ENCODE data around the gene VENTX.

VENTX gene

DNA sequence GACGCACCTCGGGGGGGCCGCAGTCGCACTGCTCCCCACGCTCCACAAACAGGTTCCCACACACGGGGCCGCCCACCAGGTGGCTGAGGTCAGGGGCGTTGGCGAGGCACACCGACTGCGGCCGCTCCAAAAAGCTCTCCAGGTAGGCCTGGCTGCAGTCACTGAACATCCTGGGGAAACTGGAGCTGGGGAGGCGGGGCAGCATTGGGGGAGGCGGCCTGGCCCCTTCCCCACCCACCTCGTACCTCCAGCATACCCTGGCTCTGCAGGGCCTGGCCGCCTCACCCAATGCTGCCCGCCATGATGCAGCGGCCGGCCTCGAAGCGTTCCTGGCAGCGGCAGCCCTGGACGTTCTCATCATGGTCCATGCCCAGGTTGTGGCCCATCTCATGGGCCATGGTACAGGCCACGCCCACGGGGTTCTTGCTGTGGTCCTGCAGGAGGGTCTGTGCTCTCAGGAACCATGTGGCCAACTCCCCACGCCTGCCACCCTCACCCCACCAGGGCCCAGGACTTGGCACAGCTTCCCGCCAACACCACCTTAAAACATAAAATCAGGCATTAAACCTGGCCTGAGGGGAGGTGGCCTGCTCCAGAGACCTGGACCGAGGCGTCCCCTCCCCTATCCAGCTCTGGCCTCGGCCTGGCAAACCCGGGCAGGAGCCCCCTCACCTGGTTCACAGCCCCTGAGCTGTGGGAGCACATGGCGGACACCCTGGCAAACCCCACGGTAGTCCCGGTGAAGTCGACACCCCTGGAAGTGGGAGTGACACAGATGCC, 34.1 kb downstream of the VENTX start:
- no peak for DNase-seq (ENCODE audit: low read depth)

DNA sequence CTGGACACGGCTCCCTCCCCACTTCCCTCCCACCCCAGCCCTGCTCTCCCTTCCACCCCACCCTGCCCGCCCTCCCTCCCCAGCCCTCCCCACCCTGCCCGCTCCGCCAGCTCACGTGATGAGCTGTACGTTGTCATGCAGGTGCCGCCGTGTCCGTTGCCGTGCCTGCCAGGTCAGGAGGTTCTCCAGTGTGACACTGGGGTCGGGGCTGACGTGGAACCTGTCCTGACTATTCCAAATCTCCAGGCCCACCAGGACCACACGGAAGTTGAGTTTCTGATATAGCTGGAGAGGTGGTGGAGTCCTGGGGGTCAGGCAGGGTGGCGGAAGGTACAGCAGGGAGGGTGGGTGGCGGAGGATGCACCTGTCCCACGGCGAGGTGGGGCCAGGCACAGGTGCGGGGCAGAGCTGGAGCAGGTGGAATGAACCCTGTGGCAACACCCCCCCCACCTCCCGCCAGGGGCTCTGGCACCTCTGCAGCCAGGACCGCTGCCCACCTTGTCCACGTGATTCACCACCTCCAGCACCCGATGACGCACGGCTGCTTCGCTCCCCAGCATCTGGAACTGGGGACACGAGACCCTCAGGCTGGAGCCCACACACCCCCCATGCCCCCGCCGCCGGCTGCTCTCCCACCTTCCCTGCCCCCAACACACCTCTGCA, 34.8 kb downstream of the VENTX start:
- no peak for DNase-seq (ENCODE audit: low read depth)

DNA sequence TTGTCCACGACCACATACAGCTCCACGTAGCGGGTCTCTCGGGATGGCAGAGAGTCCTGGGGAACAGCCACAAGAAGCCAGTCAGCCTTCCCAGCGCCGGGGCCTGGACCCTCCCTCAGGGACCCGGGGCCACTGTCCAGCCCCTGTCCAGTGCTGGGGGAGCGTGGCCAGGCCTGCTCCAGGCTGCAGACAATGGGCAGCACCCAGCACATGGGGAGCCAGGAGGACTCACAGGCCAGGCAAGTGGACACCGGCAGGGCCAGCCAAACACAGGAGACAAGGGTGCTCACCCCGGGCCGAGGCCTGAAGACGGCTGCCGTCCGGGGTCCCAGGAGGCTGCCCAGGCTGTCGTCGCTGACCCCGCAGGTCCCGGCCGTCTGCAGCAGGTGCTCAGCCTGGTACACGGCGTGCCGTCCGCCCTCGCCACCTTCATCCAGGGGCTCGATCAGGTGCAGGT, 35.3 kb downstream of the VENTX start:
- no peak for DNase-seq (ENCODE audit: low read depth)

DNA sequence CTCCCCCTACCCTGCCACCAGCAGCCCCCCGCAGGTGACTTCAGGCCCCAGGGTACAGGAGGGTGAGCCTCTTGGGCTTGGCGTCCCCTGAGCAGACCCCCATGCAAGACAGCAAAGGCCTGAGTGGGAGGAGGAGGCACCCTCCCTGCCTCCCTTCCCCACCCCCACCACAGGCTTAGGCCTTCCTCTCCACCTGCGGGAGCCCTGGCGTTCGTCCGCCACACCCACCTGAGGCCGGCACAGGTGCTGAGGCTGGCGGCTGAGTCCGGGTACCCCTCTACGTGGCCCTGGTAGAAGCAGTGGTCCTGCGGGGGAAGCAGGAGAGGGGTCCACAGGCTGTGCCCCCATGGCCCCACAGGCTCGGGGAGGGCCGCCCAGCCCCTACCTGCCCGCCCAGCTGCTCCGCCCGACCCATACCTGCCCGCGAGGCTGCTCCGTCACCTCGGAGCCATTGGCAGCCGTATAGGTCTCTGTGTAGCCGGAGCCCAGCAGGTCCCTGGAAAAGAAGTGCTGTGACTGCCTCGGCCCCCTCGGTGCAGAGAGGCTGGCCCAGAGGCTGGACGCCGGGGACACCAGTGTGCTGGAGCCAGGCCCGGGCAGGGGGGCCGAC, 36.0 kb downstream of the VENTX start:
- no peak for DNase-seq (ENCODE audit: low read depth)

DNA sequence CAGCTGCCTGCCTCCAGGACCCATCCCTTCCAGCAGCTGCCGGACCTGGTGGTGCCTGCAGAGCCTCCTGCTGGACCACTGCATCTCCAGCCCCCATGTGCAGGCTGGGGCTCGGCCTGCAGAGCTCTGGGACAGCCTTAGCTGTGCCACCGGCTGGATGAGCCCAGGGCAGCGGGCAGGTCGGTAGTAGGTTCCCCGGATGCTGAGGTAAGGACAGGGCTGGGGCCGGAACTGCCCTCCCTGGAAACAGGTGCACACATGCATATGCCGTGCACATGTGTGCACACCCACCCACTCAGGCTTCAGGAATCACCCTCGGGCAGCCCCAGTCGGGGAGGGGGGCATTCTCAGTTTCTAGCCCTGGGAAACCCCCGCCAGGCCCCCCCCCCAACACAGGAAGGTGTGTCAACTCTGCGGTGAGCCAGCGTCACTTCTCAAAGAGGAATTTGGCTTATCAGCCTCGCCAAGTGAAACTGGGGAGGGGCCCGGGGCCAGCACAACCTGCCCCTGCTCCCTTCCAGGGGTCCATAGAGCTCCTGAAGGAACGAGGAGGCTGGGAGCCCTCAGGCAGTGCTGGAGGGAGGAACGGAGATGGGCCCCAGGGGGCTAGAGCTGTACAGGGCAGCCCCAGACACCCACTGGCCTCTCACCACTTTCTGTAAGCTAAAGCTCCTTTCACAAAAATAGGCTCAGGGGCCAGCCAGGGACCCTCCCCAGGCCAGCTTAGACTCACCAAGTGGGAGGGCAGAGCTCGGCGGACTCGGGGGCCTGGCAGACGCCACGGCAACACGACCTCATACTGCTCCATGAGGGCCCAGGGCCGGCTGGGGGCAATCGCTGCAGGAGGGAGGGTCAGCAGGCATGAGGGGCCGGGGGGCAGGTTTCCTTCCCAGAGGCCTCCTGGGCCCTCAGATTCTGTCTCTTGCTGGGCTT, 37.4 kb downstream of the VENTX start:
- peak; percentile 81 for DNase-seq (ENCODE audit: low read depth)

DNA sequence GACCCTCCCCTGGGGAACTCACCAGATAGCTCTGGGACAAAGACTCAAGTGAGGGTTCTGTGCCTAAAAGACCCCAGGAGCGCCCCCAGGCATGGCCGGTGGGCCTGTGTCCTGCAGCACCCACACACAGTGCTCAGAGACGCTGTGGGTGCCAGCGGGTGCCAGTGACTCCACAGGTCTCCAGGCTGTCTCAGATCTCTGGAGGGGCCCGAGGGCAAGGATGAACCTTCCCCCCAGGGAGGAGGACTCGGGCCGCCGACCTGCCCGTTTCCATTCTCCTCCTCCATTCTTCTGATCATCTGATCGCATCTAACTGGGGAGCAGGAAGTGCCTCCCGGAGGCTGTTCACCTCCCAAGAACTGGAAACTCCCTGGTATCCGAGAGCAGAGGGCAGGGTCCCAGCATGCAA, 38.0 kb downstream of the VENTX start:
- peak; percentile 56 for DNase-seq (ENCODE audit: low read depth)

DNA sequence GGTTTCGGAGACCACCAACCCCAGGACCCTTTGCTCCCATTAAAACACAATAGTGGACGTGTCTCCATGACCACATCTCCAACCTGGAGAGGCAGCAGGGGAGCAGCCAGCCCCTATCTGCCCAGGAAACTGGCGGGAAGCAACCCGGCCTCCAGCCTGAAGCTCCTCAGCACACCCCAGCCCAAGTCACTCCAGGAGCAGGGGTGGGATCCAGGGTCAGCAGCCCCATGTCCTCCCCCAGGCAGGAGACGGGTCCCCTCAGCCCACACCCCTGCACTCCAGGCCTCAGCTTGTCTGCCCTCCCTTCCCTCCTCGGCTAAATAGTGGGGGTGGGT, 38.4 kb downstream of the VENTX start:
- no peak for DNase-seq (ENCODE audit: low read depth)

DNA sequence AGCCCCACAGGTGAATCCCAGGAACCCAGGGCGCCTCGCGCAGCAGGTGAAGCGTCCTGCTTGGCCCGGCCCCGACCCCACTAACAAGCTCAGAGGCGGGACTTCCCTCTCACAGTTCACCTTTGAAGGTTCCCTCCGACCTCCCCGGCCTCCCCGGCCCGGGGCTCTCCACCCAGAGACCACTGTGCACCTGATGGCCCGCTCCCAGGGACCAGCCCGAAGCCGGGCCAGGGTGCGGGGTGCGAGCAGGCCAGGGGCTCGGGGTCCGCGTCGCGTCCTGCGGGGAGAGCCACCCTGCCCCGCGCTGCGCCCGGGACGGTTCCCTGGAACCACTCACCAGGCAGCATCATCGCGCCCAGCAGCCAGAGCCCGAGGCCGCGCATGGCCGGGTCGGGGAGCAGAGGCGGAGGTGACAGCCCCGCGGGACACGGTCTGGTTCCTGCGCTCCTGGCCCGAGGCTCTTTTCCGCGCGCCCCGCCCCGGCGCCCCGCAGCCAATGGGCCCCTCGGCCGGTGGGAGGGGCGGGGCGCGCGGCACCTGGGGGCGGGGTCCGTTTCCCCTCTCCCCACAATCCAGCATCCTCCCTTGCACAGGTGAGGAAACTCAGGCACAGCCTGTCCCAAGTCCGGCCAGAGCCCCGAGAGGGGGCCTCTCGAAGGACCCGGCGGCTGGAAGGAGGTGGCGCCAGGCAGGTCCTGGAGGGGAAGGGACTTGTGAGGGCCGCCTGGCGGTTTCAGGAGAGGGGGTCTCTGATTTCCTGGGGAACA, 39.0 kb downstream of the VENTX start, which contains the start of gene ADAM8:
Gene ADAM8, minus strand, starts transcription at position 434 of the 767 bp plus-strand sequence. Its CDS starts 51 bp downstream, at position 383.
- DNase-seq (ENCODE audit: low read depth): peak; percentile 75

DNA sequence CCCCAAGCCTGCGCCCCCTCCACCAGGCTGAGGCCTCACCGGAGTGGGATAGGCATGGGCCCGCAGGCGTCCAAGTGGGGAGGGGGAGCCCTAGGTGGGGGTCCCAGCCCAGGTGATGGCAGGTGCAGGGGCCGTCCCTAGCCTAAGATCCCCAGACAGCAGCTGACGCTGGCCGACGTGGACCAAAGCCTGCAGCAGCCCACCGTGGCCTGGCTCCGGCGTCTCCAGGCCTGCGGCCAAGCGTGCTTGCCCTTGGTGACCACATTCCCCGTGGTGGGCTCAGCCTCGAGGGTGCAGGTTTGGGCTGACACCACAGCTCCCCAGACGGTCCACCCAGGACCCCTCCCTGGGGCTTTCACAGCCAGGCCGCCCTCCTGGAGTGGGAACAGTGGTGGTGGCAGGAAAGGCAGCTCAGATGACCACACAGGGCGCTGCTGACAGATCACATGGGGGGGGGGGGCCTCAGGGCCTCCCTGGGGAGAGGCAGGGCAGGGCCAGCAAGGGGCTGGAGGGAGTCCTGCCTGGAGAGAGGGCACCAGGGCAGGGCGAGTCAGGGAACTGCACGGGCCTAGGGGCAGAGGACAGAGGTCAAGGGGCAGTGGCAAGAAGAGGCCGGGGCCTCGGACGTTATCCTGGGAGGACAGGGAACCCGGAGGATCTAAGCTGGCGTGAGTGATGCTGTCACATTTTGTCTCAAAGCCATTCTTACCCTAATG, 39.8 kb downstream of the VENTX start:
- no peak for DNase-seq (ENCODE audit: low read depth)

DNA sequence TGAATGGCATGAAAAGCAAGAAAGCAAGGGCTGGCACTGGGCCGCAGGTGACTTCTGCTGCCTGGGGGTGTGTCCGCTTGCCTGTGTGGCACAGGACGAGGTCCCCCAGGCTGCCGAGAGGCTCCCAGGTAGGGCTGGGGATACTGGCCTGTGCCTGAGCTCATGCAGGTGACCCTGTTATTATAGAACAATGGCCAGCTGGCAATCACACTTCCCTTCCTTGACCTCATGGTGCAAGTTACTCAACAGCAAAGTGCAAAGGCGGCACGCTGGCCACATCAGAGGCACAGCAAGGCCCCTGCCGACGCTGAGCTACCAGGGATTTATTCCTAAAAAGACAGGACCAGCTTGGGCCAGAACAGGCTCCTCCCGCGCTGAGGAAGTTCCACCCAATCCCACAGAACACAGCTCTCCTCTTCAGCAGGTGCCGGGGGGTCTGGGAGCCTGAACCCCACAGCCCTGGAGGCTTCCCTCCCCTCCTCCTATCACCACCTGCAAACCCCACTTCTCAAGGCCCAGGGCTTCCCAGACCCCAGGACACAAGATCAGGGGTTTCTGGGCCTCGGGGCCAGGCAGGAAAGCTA, 40.4 kb downstream of the VENTX start:
- DNase-seq (ENCODE audit: low read depth): no peak

DNA sequence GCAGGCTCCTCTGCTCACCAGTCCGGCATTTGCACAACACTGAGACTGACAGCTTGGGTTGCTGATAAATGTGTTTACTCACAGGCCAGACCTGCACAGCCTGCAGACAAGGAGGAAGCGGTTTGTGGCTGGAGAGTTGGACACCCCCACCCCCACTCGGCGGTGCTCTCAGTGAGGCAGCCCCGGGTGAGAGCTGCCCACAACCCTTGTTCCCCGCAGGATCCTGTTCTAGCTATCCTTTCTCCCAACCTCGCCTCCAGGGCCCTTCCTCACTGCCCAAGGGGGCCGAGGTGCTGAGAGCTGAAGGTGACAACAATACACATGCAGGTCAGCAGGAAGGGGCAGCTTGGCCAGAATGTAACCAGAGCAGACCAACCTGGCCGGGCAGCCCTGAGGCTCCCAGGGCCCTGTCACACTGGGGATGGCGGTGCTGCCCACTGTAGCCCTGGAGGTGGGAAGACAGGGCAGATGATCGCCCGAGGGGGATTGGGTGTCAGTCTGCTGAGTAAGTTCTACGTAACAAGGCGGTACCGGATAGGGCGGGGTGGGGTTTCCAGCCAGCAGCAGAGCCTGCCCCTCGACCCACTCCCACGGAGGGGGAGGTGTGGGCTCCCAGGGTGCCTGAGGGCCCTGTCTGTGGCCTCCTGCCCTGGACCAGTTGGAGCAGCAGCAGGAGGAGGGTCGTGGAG, 41.1 kb downstream of the VENTX start:
- no peak for DNase-seq (ENCODE audit: low read depth)

DNA sequence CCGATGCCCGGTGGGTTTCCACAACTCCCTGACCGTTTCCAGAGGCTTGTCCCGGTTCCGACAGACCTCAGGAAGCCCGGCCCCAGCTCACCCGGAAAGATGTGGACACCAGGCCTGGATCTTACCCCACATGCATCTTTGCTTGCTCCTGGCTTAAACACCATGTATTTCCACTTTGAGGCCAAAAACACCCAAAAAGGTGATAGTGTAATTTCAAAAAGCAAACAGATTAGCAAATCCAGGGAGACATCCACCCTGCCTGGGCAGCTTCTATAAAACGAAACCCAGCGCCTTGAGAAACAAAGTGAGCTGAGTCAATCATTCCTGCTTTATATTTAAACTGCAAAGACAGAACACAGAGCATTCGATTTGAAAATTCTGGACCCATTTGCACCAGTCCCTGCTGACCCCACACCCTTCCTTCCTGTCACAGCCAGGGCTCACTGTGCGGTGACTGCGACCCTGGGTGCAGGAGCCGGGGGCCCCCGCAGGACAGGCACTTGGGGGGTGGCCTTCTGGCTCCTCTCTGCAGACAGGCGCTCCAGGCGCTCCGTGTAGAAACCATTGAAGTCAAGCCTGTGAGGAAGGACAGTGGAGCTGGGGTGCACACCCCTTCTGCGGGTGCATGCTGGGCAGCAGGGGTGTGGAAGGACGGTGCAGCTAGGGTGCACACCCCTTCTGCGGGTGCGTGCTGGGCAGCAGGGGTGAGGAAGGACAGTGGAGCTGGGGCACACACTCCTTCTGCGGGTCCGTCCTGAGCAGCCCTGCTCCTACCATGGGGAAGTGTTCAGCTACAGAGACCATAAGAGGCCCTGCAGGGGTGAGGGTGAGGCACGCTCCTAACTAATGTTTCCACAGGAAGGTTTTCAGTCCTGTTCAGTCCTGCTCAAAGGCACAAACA, 41.9 kb downstream of the VENTX start:
- no peak for DNase-seq (ENCODE audit: low read depth)

DNA sequence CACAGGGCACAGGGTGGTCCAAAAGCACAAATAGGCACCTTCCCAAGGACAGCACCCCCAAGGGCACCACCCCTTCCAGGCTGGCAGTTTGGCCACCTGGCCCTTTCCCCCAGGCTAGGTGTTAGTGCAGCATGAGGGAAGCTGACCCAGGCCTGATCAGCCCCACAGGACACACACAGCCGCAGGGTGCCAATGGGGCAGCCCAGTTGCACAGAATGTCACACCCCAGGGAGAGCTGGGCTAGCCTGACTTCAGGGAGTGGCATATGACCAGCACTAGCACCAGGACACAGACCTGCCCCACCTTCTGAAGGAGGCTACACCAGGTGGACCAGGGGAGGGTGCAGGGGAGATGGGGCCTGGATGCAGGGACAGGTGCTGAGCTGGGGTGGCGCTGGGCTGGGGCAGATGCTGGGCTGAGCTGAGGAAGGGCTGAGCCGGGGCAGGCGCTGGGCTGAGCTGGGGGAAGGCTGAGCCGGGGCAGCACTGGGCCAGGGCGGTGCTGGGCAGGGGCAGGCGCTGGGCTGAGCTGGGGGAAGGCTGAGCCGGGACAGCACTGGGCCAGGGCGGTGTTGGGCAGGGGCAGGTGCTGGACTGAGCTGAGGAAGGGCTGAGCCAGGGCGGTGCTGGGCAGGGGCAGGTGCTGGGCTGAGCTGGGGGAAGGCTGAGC, 42.9 kb downstream of the VENTX start:
- DNase-seq (ENCODE audit: low read depth): no peak

DNA sequence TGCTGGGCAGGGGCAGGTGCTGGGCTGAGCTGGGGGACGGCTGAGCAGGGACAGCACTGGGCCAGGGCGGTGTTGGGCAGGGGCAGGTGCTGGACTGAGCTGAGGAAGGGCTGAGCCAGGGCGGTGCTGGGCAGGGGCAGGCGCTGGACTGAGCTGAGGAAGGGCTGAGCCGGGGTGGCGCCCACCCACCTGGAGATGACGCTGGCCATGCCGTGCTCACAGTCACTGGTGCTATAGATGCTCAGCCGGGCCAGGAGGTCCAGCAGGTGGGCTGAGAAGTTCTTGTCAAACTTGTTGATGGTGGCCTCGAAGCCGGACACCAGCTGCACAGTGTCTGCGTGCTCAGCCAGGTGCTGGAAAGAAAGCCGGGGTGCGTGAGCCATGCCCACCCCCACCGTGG, 43.4 kb downstream of the VENTX start:
- DNase-seq (ENCODE audit: low read depth): no peak

DNA sequence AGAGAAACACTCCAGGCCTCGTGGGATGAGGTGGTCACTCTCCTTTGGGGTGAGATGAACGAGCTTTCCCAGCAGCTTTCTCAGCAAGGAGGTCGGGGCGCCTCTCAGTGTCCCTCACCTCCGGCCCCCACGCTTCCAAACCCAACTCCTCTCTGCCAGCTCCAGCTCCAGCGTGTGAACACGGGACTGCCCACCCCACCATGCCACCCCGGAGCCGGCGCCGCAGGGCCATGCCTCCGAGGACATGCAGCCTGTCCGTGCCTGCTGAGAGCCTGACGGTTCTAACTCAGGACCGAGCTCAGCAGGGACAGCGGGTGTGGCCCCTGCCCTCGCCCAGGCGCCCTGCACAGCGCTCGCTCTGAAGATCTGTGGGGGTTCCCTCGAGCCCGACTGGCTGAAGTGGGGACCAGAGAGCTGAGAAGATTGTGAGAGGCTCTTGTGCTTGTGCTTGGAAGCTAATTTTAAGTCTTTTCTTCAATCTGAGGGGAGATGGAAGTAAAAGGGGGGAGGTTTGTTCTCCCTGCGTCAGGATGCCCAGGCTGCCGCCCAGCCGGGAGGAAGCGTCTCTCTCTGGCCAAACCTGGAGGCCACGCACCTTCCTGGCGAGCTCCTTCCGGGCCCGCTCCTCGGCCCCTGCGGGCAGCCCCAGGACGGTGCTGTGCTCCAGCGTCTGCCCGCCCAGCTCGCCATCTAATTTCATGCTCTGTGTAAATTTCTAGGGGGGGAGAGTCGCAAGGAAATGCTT, 44.1 kb downstream of the VENTX start:
- DNase-seq (ENCODE audit: low read depth): no peak

DNA sequence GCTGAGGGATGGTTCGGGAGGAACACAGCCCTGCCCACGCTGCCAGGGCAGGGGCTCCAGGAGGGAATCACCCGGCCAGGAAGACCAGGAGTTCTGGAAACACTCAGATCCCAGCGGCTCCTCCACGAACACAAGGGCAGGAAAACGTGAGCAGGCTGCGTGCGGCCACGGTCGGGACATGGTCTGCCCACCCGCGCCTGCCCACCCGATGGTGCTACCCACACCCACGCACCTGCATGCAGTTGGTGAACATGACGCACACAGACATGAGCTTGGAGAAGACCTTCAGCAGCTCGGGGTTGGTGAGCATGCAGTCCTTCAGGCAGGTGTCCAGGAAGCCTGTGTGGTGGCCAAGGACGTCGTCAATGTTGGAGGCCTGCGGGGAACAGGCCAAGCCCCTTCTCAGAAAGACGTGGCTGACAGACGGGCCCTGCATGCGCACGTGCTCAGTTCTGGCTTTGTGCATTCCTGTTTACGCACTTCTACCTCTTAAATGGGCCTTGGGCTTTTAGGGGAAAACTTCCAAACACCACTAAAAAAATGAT, 45.3 kb downstream of the VENTX start:
- DNase-seq (ENCODE audit: low read depth): no peak

DNA sequence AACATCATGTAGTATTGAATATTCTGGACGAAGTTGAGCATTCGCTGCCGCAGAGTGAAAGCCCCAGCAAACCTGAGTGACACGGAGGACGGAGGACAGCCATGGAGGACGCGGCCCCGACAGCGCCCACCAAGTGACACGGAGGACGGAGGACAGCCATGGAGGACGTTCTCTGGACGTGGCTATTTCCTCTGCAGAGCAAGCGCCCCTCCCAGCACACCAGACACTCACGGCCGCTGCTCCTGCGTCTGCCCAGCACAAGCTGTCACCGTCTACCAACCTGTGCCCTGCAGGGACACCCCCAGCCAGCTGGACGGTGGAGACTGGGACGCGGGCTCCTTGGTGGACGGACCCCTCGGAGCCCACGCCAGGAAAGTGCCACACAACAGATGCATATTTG, 46.3 kb downstream of the VENTX start:
- no peak for DNase-seq (ENCODE audit: low read depth)

All from activated T-cell treated with anti-CD3 and anti-CD28 coated beads for 48 hours (primary cell).